K562 (cell line): ENCODE data around the gene SNX15. TPM values are rescaled to one million over a fixed set of nuclear protein-coding genes. Genes with fewer than 3 reads are reported as not detected.

ENCODE experiments used
- AFF1 ChIP-seq, 2 experiments: fragments of 450-650 bp; IDR thresholded peaks; 2 replicates each; pipeline ENCODE4 v1.6.1; 2018; ENCODE audit warnings: mild to moderate bottlenecking in 2 of 2, low read depth in 1 of 2; ENCODE audit not compliant: partially characterized antibody in 2 of 2
- ELF1 ChIP-seq: fragments of 200-800 bp; sonication (Bioruptor generic); IDR thresholded peaks from 2 replicates; pipeline ENCODE4 v1.6.1; 2016; ENCODE audit warnings: missing genetic modification characterization, missing compliant biosample characterization
- JUND ChIP-seq, 2 experiments: IDR thresholded peaks; 2 replicates in 1 of 2; 3 replicates in 1 of 2; pipeline ENCODE4 v1.6.1; 2011; ENCODE audit warnings: borderline replicate concordance in 2 of 2, low read depth in 2 of 2, low read length in 2 of 2, improper control_type of control experiment in 1 of 2, missing biosample characterization in 1 of 2, missing genetic modification characterization in 1 of 2, missing genetic modification reagents in 1 of 2
- NEUROD1 ChIP-seq: fragments of 150-350 bp; IDR thresholded peaks from 2 replicates; pipeline ENCODE4 v1.6.1; 2014; ENCODE audit warnings: borderline replicate concordance, low read length, low read depth; ENCODE audit not compliant: partially characterized antibody
- PYGO2 ChIP-seq: fragments of 450-650 bp; IDR thresholded peaks from 2 replicates; pipeline ENCODE4 v1.6.1; 2016; ENCODE audit warnings: mild to moderate bottlenecking, missing genetic modification characterization, moderate library complexity, missing compliant biosample characterization
- SIN3A ChIP-seq, 2 experiments: fragments of 150-350 bp in 1 of 2; IDR thresholded peaks; 2 replicates each; pipeline ENCODE4 v1.6.1; 2011 to 2016; ENCODE audit warnings: borderline replicate concordance in 2 of 2, low read depth in 2 of 2, low read length in 2 of 2, mild to moderate bottlenecking in 2 of 2, moderate library complexity in 2 of 2; ENCODE audit not compliant: control insufficient read depth in 1 of 2
- SMAD1 ChIP-seq: fragments of 150-350 bp; IDR thresholded peaks from 2 replicates; pipeline ENCODE4 v1.6.1; 2014; ENCODE audit warnings: low read length, low read depth; ENCODE audit not compliant: partially characterized antibody
- TARDBP ChIP-seq: fragments of 450-650 bp; IDR thresholded peaks from 2 replicates; pipeline ENCODE4 v1.6.1; 2016
- YY1 ChIP-seq, 3 experiments: IDR thresholded peaks; 2 replicates each; pipeline ENCODE4 v1.6.1; 2011; ENCODE audit warnings: low read length in 2 of 3, mild to moderate bottlenecking in 2 of 3, moderate library complexity in 2 of 3, borderline replicate concordance in 1 of 3, control low read depth in 1 of 3, low read depth in 1 of 3; ENCODE audit not compliant: insufficient read depth in 3 of 3, insufficient replicate concordance in 2 of 3, control insufficient read depth in 1 of 3, insufficient read length in 1 of 3; ENCODE audit errors: extremely low read depth in 1 of 3
- ZNF263 ChIP-seq: sonication (generic); formaldehyde crosslinking; IDR thresholded peaks from 2 replicates; pipeline ENCODE4 v1.8.0; 2022; ENCODE audit warnings: mild to moderate bottlenecking, missing genetic modification reagents, borderline replicate concordance
- polyA plus RNA-seq, 8 experiments: library from polyadenylated mRNA; depleted of rRNA in 4 of 8; stranded (reverse) in 5 of 8; unstranded in 3 of 8; fragments of >200 nt; fragmentation: Nextera tagmentation in 2 of 8; fragmentation: Illumina TruSeq in 1 of 8; extraction: Ambion mirVana in 2 of 8; extraction: Trizol in 1 of 8; gene quantifications; 2 replicates each; pipeline versions ENCODE4 v1.2.1 to v1.2.3, GENCODE V29; 2011 to 2014; ENCODE audit warnings: inconsistent platforms in 1 of 8, missing spikeins in 1 of 8
- total RNA-seq, 7 experiments: library from RNA; depleted of rRNA in 6 of 7; stranded (reverse); fragments of >200 nt in 6 of 7; fragmentation: Illumina TruSeq in 2 of 7; extraction: Trizol in 2 of 7; gene quantifications; 2 replicates each; pipeline versions ENCODE4 v1.2.1 to v1.2.3, GENCODE V29; 2011 to 2021; ENCODE audit warnings: low replicate concordance in 1 of 7

SNX15 gene
- total and polyA plus RNA-seq, 9 of the 15 experiments (the other 6 are each of a cell fraction or from before 2014, with no cell fraction given) = 1.8 to 27.8 (median 15.2) TPM

- TF ChIP-seq AFF1 (IDR thresholded peaks at IDR 0.05; ENCODE audit: low read depth in 1 of 2, partially characterized antibody in 2 of 2) = peak; percentile 43 to 71
- TF ChIP-seq ELF1 (tag) = 0 out of 2 replicates have a peak, but pooled peaks have one; percentile 48
- TF ChIP-seq SIN3A (IDR thresholded peaks at IDR 0.05; ENCODE audit: borderline replicate concordance in 2 of 2, control insufficient read depth in 1 of 2, low read depth in 2 of 2, low read length in 2 of 2) = 0 out of 4 replicates have a peak, but pooled peaks of 1 of the 2 experiments have one; percentile 26
- TF ChIP-seq YY1 (IDR thresholded peaks at IDR 0.05; ENCODE audit: borderline replicate concordance in 1 of 3, control insufficient read depth in 1 of 3, extremely low read depth in 1 of 3, insufficient read depth in 3 of 3, insufficient read length in 1 of 3, insufficient replicate concordance in 2 of 3, low read depth in 1 of 3, low read length in 2 of 3) = peak in 1 of 3 experiments; percentile 13
- no peak for TF ChIP-seq PYGO2 (tag)
- peak; percentile 69; the same call in 1 of the 2 replicates for TF ChIP-seq JUND (IDR thresholded peaks at IDR 0.05; ENCODE audit: borderline replicate concordance, low read depth, low read length)
- TF ChIP-seq JUND (tag; IDR thresholded peaks at IDR 0.05; ENCODE audit: borderline replicate concordance, low read depth, low read length) = peak; percentile 73; the same call in 1 of the 3 replicates
- no peak for TF ChIP-seq NEUROD1
- 0 out of 2 replicates have a peak, but pooled peaks have one; percentile 54 for TF ChIP-seq TARDBP
- TF ChIP-seq SMAD1 = no peak
- peak; percentile 32; the same call in 1 of the 2 replicates for TF ChIP-seq ZNF263 (CRISPR knock-in tag)
Measured at GRCh38 chr11:65013130-65013887, 13.9 kb upstream of the SNX15 start (continued).
